Bladder microvascular endothelial cell (primary cell): ENCODE measurements around the gene ADGRE2. TPM values are rescaled to one million over a fixed set of nuclear protein-coding genes. Genes with fewer than 3 reads are reported as not detected.

Source experiments
- total RNA-seq: library from RNA; depleted of rRNA; stranded (reverse); fragments of >200 nt; gene quantifications from 2 replicates; pipeline ENCODE4 v1.2.3, GENCODE V29; 2014

Gene ADGRE2
- 0.06 TPM in 1 of 2 replicates, not detected in the other for total RNA-seq

GRCh38 chr19:14778110-14778845, at the start of gene ADGRE2:
ADGRE2 (minus strand) TSS chr19:14778560; CDS start chr19:14776756, 1,804 bp downstream.

DNA sequence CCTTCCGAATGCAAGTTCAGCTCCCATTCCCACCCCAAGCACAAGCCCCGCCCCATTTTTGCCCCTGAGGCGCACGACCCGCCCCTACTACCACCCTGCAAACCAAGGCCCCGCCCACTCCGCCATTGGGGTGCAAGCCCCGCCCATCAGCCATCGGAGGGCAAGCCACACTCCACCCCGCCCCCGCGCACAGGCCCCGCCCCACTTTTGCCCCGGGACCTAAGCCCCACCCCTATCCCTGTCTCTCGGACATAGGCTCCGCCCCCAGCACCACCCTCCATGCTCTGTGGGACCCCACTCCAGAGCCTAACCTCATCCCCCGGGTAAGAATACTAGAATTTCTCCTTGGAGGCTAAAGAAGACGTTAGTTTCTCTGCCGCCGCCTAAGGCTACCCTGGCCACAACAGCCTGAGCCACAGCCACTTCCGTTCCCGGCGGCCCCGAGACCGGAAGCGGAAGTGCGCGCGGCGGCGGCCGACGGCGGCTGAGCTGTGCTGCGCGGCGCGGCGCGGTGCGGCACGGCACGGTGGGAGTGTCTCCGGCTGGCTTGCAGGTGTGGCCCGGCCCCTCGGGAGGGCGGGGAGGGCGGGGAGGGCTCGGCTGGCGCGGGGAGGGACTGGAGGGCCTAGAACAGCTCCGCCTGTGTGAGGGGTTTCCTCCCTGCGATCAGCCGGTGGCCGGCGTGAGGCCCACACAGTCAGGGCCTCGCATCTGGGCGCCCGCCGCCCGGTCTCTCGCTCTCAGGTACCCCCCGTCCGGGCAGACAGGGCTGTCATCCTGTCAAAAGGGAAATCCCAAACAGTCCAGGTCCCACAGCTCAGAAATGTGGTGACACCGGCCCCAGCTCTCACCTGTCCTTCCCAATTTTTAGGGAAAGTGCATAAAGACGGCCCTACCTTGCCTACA, 88.5 kb downstream of the ADGRE2 start, which contains the start of gene ZNF333:
Gene ZNF333, plus strand, starts transcription at position 451 of the 906 bp plus-strand sequence. CDS start 3,444 bp downstream, outside the sequence.

Other genes with a start within 250 kb of the ADGRE2 start
- gene TECR, start 249.0 kb downstream of the ADGRE2 start, total RNA-seq = 12.0 and 23.1 TPM in 2 replicates
- gene NDUFB7, start 206.5 kb downstream of the ADGRE2 start, total RNA-seq = 210 and 463 TPM in 2 replicates
- gene CLEC17A, start 195.5 kb downstream of the ADGRE2 start, total RNA-seq = 0.06 TPM in 1 of 2 replicates, not detected in the other
- not detected in 2 replicates for gene ADGRE3, start 103.7 kb downstream of the ADGRE2 start, total RNA-seq
- gene ZNF333, start 88.5 kb downstream of the ADGRE2 start, total RNA-seq = 5.7 and 15.8 TPM in 2 replicates
- gene OR7A5, start 56.6 kb upstream of the ADGRE2 start, total RNA-seq = not detected in 2 replicates
- gene OR7C1, start 56.6 kb upstream of the ADGRE2 start, total RNA-seq = not detected in 2 replicates
- gene OR7A10, start 70.4 kb upstream of the ADGRE2 start, total RNA-seq = not detected in 2 replicates
- 0.16 TPM in 1 of 2 replicates, not detected in the other for gene OR7A17, start 107.6 kb upstream of the ADGRE2 start, total RNA-seq
- gene OR7C2, start 162.9 kb upstream of the ADGRE2 start, total RNA-seq = not detected in 2 replicates
- not detected in 2 replicates for gene SLC1A6, start 201.3 kb upstream of the ADGRE2 start, total RNA-seq